Epidermal melanocyte (primary cell): ENCODE measurements around the gene MRPL3.
"Not testable (repeated sequence)": the region's sequence is repeated elsewhere in the genome, so short reads cannot be mapped to it uniquely, and the experiment has no call there.

Experiments
- DNase-seq: peaks from one replicate; pipeline ENCODE4 v3.0.0; 2011; ENCODE audit warnings: low spot score; ENCODE audit not compliant: insufficient read length

The MRPL3 gene

DNA sequence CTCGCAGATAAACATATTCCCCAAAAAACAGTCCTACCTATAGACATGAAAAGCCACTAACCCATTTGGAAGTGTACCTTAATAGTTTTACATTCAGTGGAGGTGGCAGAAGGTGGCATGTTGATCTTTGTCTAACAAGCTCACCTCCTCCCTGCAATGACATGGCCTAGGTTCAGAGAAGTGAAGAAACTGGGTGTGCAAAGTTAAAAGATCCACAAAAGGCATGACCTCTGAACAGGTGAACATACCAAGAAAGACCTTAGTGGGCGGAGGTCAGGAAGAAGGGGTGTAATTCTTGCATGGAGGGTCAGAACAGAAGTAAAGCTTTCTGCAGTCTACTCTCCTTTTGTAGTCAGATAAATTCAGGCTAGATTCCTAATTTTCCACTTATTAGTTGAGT is 822 bp downstream of the MRPL3 start:
- DNase-seq: no peak

DNA sequence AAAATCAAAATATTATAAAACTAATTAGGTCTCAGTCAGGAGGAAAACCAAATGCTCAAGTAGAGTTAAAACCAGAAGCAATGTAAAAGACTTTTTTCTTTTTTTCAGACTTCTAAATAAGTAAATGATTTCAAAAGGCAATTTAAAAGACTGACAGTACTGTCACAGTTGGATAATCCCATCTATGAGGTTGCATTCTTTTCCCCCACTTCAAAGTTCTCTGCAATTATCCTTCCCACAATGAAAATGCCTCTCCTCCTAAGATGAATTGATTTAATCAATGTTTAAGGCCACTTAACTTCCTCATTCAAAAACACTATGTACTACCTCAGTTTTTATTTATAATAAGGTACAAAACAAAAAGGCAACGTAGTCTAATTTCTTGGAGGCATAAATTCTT is 8.1 kb downstream of the MRPL3 start:
- no peak for DNase-seq

DNA sequence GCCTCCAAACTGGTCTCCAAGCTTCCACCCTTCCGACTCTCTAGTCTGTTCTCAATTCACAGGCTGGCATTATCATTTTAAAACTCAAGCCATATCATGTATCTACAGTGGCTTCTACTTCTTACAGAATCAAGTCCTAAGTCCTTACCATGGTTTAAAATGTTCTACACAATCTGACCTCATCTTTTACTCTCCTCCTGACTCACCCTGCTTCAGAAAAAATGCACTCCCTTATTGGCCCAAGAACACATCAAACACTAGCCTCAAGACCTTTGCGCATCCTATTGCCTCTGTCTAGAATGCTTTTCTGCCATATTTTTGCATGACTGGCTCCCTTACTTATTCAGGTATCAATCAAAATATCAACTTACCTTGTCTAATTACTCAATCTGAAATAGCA is 11.0 kb downstream of the MRPL3 start:
- DNase-seq: no peak

DNA sequence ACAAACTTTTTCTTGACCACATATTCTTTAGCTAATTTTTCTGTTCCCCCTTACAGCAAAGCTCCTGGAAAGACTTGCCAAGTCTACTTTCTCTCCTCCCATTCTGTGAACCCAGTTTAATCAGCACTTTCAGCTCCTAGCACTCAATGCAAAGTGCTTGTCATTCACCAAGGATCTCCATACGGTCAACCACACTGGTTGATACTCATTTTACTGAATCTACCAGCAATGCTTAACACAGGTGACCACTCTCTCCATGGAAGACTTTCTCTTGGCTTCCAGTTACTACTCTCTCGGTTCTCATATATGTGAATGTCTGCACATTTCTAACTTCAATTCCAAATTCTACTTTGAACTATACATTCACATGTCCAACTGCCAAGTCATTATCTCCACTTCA is 11.7 kb downstream of the MRPL3 start:
- DNase-seq: no peak

DNA sequence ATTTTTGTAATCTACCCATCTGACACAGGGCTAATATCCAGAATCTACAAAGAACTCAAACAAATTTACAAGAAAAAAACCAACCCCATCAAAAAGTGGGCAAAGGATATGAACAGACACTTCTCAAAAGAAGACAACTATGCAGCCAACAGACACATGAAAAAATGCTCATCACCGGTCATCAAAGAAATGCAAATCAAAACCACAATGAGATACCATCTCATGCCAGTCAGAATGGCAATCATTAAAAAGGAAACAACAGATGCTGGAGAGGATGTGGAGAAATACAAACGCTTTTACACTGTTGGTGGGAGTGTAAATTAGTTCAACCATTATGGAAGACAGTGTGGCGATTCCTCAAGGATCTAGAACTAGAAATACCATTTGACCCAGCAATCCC is 16.2 kb downstream of the MRPL3 start:
- not testable (repeated sequence) for DNase-seq

DNA sequence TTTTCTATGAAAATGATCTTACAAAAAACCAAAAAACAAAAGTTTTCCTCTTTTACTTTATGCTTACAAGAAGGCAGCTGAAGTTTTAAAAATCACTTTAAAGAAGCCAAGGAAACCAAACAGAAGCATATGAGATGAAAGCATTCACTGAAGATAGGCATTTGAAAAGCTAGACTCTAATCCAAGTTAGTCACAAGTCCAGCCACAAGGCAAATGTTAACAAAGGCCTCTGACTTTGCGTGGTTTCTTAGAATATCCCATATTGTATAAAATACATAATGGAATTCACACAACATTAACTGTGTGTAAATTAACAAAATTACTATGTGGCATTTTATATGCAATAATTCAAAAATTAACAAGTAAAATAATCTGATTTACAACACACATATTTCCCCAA is 17.7 kb downstream of the MRPL3 start:
- no peak for DNase-seq

DNA sequence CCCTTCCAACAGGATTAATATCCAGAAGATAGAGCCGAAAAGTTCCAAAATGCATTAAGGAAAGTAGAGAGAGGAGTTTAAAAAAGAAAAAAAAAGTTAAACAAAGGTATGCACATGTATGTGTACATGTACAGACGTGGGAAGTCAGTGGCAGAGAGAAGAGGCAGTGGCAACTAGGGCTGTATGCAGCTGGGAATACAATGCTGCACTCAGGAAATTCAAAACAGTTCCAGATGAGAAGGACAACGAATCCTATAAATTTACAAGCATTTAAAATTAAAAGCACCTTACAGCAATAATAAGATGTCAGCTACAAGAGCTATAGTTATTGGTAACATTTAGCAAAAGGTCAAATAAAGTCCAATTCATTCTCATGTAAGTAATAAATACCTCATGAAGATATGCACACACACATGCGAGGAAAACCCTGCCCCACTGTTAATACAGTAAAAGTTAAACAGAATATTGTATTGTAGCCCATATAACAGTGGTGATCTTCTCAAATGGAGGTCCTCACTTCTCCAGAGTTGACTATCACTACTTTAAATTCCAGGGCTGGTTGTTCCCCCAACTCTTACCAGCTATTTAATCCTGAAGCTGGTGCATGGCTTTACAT is 18.2 kb downstream of the MRPL3 start:
- DNase-seq: no peak

DNA sequence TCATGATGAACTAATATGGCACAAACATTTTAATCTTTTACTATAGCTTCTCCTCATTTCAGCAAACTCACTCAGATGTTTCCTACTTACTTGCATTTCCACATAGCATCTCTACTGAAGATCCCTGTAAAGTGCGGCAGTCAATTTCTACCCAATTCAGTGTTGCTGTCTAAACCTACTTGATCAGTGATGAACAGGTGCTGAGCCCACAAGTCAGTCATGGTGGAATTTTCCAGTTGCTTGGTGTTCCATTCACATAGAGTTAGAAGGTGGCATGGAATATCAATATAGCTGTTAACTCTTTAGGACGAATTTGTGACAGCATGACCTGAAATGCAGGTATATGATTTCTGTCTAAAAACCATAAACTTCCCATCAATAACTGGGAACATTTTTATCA is 22.7 kb downstream of the MRPL3 start:
- DNase-seq: no peak

DNA sequence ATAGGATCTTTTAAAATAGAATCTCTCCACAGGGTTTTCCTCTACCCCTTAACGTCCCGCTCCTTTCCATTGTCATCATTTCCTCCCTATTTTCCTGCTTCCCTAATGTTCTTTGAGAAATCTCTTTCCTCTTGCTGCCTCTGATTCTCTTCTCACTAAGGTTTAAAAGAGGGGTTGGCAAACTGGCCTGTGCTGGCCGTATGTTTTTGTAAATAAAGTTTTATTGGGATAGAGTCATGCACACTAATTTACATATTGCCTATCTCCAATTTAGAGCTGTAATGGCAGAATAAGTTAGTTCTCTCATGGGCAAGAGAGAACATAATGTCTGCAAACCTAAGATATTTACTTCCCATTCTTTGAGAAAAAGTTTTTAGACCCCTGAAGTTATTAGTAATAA is 25.0 kb downstream of the MRPL3 start:
- DNase-seq: no peak

DNA sequence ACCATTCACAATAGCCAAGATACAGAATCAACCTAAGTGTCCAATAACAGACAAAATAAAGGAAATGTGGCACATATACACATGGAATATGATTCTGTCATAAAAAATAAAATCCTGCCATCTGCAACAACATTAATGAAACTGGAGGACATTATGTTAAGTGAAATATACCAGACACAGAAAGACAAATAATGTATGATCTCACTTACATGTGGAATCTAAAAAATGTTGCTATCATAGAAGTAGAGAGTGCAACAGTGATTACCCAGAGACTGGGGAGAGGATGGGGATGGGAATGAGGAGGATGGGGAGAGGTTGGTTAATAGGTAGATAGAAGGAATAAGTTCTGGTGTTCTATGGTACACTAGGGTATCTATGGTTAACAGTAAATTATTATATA is 28.7 kb downstream of the MRPL3 start:
- DNase-seq: no peak

DNA sequence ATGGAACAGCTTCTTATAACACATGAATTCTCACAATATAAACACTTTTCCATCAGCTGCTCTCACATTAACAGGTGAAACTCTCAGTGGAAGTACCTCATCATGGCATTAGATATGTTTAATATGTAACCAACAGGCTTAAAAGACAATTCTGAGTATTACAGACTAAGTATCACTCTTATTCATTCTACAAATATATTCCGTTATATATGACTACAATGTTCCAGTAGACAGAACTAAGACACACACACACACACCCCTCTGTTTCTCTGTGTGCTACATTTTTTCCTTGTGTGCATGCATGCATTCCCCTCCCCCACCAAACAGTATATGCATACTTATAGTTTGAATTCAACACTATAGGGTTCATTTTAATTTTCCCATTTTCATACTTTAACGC is 32.4 kb downstream of the MRPL3 start:
- DNase-seq: no peak

DNA sequence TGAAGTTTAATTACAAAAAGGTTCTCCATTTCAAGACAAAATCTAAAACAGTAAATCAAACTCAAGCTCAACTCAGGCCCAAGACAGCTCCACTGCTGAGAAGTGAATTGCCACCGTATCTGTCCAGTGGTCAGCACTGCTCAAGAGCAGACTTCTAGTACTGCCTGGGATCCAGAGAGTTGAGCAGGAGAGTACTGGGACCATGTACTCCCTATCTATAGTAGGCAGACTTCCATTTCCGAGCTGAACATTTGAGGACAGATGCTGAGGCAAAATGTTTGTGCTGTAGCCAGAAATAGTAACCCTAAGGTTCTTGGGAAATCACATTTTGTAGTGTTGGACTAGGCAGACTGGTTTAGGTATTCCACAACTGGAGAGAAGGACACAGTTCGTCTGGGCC is 44.1 kb downstream of the MRPL3 start:
- DNase-seq: no peak

DNA sequence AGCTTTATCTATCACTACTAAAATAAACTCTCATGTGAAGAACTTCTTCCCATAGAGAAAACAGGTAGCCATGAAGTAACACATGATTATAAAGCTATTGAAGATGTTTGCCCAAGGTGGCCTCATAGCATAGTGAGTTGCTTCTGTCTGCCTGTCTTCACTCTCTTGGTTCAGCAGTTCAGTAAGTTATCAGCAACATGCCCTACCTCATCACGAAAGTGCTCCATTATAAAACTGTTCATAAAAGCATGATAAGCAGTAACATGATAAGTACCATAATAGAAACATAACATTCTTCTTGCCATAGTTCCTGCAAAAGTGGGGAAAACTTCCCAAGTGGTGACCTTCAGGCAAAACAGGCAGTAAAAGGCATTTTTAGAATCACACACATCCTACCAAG is 45.6 kb downstream of the MRPL3 start:
- DNase-seq: no peak

DNA sequence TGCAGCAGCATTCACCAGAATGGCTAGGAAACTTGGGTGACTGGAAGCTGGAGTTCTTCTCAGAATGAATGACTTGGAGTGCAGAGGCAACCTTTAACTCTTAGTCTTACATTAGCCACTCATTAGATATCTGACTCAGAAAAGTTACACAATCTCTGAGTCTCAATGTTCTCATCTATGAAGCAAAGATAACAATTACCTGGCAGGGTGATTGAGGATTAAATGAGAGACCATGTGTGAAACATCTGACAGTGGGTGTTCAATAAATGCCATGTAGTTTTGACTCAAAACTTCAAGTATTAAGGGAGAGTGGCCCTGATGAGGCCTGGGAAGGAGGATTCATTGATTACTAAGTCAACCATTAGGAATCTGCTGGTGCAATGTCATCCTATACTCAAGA is 48.3 kb downstream of the MRPL3 start:
- DNase-seq: no peak

DNA sequence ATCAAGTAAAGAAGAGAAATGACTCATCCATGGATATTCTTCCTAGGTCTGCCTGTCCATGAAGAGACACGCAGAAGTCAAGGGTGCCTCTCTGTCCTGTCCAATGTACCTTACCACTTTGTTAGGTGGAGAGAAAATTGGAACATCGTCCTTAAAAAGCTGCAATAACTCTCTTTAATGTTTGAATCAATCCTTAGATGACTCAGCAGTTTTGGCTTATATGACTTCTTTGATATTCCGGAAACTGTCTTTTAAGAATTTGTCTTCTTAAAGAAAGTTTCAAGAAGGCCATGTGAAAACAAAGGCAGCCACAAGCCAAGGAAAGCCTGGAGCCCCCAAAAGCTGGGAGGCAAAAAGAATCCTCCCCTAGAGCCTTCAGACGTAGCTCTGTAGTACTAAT is 49.2 kb downstream of the MRPL3 start:
- no peak for DNase-seq

DNA sequence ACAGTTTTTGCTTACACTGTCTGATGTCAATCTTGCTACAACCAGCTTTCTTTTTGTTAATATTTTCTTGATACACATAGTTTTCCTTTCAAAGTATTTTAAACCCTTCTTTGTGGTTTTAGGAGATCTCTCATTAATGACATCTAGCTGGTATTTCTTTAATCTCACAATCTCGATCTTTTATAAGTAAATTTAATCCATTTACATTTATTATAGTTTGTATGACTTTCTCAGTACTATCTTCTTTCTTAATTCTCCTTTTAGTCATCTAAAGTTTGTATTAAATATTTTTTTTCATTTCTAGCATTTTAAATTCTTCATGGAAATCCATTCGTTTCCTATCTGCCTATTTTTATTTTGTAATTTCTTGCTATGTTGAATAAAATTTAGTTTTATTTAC is 55.4 kb downstream of the MRPL3 start:
- DNase-seq: no peak

DNA sequence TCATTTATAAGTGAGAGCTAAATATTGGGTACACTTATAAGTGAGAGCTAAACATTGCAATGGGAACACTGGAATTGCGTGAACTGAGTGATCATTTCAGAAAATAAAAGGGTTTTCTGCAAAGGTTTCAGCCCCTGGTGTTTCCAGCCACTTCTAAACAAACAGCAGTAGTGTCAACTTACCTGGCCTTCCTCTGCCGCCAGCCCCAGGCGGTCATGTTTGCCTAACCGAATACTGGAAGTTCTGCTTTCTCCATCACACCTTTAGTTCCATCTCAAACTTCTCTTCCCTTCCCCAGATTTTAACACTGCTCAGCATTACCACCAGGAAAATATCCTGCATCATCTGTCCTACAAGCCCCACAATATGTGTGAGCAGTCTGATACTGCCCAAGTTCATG is 58.6 kb downstream of the MRPL3 start:
- DNase-seq: no peak

DNA sequence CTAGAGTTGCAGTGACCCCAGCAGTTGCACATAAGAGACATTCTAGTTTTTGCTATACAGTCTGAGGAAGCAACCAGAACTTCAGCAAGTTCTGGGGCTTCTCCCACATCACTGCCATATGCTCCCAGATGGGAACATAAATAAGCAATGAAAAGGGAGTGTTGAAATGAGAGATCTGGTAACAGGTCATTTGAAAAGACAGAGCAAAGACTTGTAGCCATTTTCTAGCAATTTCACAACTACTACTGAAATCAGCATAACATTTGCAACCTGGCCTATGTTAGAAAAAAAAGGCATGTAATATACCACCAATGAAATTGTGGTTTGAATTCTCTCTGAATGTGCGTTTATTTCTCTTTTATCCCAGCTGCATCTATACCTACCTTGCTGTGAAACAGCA is 63.7 kb downstream of the MRPL3 start:
- no peak for DNase-seq

DNA sequence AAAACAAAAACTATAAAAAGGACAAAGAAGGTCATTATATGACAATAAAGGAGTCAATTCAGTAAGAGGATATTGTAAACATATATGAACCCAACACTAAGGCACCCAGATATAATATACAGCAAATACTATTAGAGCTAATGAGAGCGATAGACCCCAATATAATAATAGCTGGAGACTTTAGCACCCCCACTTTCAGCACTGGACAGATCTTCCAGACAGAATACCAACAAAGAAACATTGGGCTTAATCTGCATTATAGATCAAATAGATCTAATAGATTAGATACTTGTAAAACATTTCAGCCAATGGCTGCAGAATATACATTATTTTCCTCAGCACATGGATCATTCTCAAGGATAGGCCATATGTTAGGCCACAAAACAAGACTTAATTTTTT is 67.8 kb downstream of the MRPL3 start:
- no peak for DNase-seq

DNA sequence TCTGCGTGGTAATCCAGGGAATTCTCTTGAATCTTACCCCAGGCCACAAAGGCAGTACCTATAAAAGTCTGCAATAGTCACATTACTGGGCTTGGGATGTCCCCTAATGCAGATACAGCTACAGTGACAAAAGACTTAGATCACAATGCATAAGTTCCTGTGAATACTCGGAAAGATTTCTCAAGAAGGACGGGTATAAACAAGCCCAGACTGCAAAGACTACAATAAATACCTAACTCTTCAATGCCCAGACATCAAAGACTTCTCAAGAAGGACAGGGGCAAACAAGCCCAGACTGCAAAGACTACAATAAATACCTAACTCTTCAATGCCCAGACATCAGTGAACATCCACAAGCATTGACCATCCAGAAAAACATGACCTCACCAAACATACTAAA is 70.3 kb downstream of the MRPL3 start:
- no peak for DNase-seq

DNA sequence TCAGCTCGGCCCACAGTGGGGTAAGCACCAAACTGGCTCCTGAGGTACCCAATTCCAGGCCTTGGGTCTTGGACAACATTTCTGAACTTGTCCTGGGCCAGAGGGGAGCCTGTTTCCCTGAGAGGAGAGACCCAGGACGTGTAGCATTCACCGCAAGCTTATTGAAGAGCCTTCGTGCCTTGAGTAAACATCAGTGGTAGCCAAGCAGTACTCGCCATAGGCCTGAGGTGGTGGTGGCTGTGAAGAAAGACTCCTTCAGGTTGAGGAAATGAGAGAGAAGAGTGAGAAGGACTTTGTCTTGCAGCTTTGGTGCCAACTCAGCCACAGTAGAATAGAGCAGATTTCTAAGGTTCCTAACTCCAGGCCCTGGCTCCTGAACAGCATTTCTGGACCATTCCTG is 71.0 kb downstream of the MRPL3 start:
- no peak for DNase-seq

DNA sequence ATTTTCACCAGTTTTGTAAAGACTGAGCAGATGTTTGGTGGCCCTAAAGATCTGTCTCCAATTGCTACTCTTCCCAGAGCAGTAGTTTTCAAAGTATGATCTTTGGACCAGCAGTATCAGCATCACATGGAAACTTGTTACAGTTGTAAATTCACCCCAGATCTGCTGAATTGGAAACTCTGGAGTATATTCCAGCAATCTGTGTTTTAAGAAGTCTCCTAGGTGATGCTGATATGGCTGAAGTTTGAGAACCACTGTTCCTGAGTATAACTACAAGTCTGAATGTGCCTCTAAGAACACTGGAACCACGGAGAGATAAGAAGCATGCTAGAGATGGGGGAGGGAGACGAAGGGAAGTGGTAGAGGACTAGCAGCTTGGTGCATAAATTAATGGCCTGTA is 75.5 kb downstream of the MRPL3 start:
- DNase-seq: no peak

DNA sequence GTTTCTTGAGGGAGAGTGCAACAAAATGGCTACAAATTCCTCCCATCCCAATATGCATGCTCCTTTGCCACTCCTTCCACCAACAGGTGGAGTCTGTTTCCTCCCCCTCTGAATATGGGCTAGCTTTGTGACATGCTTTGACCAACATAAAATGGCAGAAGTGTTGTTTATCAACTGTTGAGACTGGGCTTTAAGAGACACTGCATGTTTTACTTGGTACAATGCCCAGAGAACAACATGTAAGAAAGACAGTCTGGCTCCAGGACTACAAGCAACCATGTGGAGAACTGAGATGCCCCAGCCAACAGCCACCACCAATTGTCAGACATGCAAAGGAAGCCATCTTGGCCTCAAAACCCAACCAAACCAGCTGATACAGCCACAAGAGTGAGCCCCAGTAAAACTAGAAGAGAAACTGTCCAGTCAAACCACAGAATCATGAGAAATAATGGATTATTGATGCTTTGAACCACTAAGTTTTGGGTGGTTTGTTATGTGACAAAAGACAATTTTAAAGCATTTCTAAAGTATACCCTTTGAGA is 80.7 kb downstream of the MRPL3 start:
- DNase-seq: no peak

DNA sequence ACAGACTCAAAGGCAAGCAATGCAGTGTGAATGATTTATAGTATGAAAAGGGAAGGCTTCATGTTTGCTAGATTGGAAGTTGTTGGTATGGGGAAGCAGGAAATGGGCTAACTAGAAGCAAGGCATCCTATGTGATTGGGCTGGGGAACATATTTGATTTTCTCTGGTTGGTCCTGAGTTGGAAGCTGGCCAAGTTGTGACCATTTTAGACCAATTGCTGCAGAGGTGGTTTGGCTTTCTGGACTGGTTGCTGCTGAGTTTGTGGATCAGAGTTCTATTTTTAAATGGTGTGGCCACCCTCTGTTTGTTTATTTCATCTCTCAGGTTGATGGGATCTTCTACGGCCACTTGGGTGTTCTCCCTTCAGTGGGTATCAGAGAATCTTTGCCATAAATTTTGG is 81.5 kb downstream of the MRPL3 start:
- no peak for DNase-seq
